Heart left ventricle (tissue), 13 donors: Measurements from ENCODE around the gene PLEKHG4B.

ENCODE experiments used
- CTCF ChIP-seq, 12 donors: fragments of 200-600 bp; sonication (generic) in 4 of 12; IDR thresholded peaks; one replicate each; pipeline versions ENCODE4 v1.5.0 to v1.8.0; 2018 to 2022; ENCODE audit warnings: antibody characterized with exemption in 12 of 12, mild to moderate bottlenecking in 5 of 12
- POLR2A ChIP-seq, 2 donors: fragments of 450-650 bp; IDR thresholded peaks; one replicate each; pipeline ENCODE4 v1.6.1; 2017; ENCODE audit warnings: antibody characterized with exemption in 2 of 2, mild to moderate bottlenecking in 2 of 2, moderate library complexity in 2 of 2
- donor health status: ischemic (EF 13 %, LVEDD 7.1; RV severe dilation, severe dysfunction).
- donor health status: DM: no; HTN: yes; CAD: no.
- donor health status: DM: no; HTN: no; CAD: no.
- donor health status: ischemic (EF 25% LVEDD 6.9; RV normal size, moderate dysfunction).
- donor health status: ischemic (EF 25% LVEDD 5.7; RV mildly dilated, moderate dysfunction).
- donor health status: ischemic (EF 35%, LVEDD 5.7; RV mildly dilated, moderate dysfunction).
- donor health status: nonischemic (EF 11% LVEDD 7.7; RV severe dilation, severe dysfunction).
- donor health status: DM: yes; HTN: yes; CAD: no.
- donor health status: PGD.
- donor health status: ischemic (EF 29% LVEDD 5.4; RV normal size, mild dysfunction).
- donor health status: nonischemic (EF 23%, LVEDD 6.1; RV moderate dilation, normal function).

- TF ChIP-seq POLR2A (IDR thresholded peaks at IDR 0.05), result no peak
- TF ChIP-seq CTCF (IDR thresholded peaks at IDR 0.05), result no peak
These were observed 109.0 kb downstream of the PLEKHG4B start for GRCh38 chr5:200985-201384.
